SK-N-SH (cell line): ENCODE data around the gene FKBP8.

ENCODE experiments used
- EP300 ChIP-seq, 2 experiments: IDR thresholded peaks; 2 replicates each; pipeline versions ENCODE4 v1.4.0 to v1.6.1; 2012; ENCODE audit warnings: borderline replicate concordance in 1 of 2, low read depth in 1 of 2, low read length in 1 of 2
- FOXM1 ChIP-seq: IDR thresholded peaks from 2 replicates; pipeline ENCODE4 v1.4.0; 2012; ENCODE audit warnings: low read depth, mild to moderate bottlenecking
- GABPA ChIP-seq: IDR thresholded peaks from 2 replicates; pipeline ENCODE4 v1.4.0; 2012; ENCODE audit warnings: low read depth, mild to moderate bottlenecking
- POLR2AphosphoS5 ChIP-seq: IDR thresholded peaks from 2 replicates; pipeline ENCODE4 v1.6.1; 2012; ENCODE audit warnings: low read depth, low read length
- RCOR1 ChIP-seq: fragments of 150-350 bp; IDR thresholded peaks from 2 replicates; pipeline ENCODE4 v1.6.1; 2017; ENCODE audit warnings: antibody characterized with exemption, low read length
- SIN3A ChIP-seq: IDR thresholded peaks from 2 replicates; pipeline ENCODE4 v1.6.1; 2012; ENCODE audit warnings: low read depth, mild to moderate bottlenecking, low read length, moderate library complexity, borderline replicate concordance
- SMC3 ChIP-seq: IDR thresholded peaks from 2 replicates; pipeline ENCODE4 v1.6.1; 2012; ENCODE audit warnings: low read depth, low read length, improper control_type of control experiment
- TAF1 ChIP-seq: IDR thresholded peaks from 2 replicates; pipeline ENCODE4 v1.6.1; 2012; ENCODE audit warnings: low read depth, mild to moderate bottlenecking, low read length, moderate library complexity, borderline replicate concordance
- TCF12 ChIP-seq: IDR thresholded peaks from 2 replicates; pipeline ENCODE4 v1.4.0; 2012
- TF ChIP-seq, protein P1 (sequence below): IDR thresholded peaks from 2 replicates; pipeline ENCODE4 v1.6.1; 2012; ENCODE audit warnings: mild to moderate bottlenecking, low read depth, low read length, moderate library complexity
- TF ChIP-seq, protein P2 (sequence below): fragments of 200-600 bp; sonication (generic); IDR thresholded peaks from 2 replicates; pipeline ENCODE4 v1.6.1; 2017; ENCODE audit warnings: antibody characterized with exemption, mild to moderate bottlenecking, moderate library complexity
- TF ChIP-seq, protein P3 (sequence below): fragments of 150-350 bp; IDR thresholded peaks from 2 replicates; pipeline ENCODE4 v1.6.1; 2017; ENCODE audit warnings: antibody characterized with exemption, low read length, low read depth, borderline replicate concordance

DNA sequence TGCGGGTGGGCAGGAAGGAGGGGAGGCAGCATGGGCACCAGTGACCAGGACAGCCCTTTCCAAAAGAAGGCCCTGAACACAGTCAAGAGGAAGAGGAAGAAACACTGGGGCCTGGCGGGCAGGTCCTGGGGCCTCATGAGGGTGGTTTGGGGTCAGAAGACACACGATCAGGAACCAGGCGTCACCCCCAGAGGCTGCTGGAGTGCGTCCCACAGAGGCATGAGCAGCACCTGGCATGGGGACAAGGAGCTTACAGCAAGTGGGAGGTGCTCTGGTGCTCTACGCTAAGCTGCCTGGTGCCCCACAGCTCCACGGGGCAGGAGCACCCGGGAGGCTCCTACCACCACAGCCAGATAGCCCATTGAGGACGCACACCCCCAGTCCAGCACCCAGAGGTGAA, 41.5 kb downstream of the FKBP8 start:
- TF ChIP-seq, protein P1, sequence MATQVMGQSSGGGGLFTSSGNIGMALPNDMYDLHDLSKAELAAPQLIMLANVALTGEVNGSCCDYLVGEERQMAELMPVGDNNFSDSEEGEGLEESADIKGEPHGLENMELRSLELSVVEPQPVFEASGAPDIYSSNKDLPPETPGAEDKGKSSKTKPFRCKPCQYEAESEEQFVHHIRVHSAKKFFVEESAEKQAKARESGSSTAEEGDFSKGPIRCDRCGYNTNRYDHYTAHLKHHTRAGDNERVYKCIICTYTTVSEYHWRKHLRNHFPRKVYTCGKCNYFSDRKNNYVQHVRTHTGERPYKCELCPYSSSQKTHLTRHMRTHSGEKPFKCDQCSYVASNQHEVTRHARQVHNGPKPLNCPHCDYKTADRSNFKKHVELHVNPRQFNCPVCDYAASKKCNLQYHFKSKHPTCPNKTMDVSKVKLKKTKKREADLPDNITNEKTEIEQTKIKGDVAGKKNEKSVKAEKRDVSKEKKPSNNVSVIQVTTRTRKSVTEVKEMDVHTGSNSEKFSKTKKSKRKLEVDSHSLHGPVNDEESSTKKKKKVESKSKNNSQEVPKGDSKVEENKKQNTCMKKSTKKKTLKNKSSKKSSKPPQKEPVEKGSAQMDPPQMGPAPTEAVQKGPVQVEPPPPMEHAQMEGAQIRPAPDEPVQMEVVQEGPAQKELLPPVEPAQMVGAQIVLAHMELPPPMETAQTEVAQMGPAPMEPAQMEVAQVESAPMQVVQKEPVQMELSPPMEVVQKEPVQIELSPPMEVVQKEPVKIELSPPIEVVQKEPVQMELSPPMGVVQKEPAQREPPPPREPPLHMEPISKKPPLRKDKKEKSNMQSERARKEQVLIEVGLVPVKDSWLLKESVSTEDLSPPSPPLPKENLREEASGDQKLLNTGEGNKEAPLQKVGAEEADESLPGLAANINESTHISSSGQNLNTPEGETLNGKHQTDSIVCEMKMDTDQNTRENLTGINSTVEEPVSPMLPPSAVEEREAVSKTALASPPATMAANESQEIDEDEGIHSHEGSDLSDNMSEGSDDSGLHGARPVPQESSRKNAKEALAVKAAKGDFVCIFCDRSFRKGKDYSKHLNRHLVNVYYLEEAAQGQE = no peak
- no peak for TF ChIP-seq GABPA
- no peak for TF ChIP-seq EP300 (IDR thresholded peaks at IDR 0.05; ENCODE audit: borderline replicate concordance in 1 of 2, low read depth in 1 of 2, low read length in 1 of 2)
- TF ChIP-seq, protein P2, sequence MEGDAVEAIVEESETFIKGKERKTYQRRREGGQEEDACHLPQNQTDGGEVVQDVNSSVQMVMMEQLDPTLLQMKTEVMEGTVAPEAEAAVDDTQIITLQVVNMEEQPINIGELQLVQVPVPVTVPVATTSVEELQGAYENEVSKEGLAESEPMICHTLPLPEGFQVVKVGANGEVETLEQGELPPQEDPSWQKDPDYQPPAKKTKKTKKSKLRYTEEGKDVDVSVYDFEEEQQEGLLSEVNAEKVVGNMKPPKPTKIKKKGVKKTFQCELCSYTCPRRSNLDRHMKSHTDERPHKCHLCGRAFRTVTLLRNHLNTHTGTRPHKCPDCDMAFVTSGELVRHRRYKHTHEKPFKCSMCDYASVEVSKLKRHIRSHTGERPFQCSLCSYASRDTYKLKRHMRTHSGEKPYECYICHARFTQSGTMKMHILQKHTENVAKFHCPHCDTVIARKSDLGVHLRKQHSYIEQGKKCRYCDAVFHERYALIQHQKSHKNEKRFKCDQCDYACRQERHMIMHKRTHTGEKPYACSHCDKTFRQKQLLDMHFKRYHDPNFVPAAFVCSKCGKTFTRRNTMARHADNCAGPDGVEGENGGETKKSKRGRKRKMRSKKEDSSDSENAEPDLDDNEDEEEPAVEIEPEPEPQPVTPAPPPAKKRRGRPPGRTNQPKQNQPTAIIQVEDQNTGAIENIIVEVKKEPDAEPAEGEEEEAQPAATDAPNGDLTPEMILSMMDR = no peak
- TF ChIP-seq SMC3 = no peak
- no peak for TF ChIP-seq SIN3A
- no peak for TF ChIP-seq TCF12
- TF ChIP-seq TAF1 = no peak
- no peak for TF ChIP-seq RCOR1
- TF ChIP-seq POLR2AphosphoS5 = no peak
- TF ChIP-seq FOXM1 = no peak
- TF ChIP-seq, protein P3, sequence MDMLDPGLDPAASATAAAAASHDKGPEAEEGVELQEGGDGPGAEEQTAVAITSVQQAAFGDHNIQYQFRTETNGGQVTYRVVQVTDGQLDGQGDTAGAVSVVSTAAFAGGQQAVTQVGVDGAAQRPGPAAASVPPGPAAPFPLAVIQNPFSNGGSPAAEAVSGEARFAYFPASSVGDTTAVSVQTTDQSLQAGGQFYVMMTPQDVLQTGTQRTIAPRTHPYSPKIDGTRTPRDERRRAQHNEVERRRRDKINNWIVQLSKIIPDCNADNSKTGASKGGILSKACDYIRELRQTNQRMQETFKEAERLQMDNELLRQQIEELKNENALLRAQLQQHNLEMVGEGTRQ = no peak
